ENCODE results near the gene CDK5RAP1.

DNA sequence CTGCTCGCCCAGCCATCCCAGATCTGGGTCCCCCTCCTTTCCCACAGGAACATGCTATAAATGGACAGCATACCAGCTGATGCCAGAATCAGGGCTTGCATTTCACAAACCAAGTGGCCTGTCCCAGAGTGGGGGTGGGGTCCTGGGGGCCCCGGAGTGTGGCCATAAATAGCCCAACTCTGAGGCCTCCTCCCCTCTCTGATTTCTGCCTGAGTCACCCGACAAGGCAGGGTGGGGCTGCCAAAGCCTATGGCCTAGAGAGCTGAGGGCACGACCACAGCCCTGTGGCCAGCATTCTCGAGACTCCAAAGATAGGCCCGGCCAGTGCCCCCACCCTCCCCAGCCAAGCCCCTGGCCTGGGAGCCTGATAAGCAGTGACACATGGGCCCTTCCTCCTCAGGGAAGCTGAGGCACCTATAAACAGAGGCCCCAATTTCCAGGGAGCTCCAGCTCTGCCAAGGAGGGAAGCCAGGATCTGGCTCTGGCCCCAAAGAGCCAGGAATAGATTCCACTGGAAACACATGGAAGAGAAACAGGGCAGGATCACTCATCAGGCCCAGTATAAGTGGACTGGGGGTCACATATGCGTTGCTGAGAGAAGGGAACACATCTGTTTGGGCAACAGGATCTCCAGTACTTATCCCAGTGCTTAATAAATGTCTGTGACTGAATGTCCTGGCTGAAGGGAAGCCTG is 22.0 kb upstream of the CDK5RAP1 start:
- no peak for TF ChIP-seq EP300 (IDR thresholded peaks at IDR 0.05)
- no peak for TF ChIP-seq POLR2A (IDR thresholded peaks at IDR 0.05)
